Measurements from ENCODE around the gene HSPE1.

The HSPE1 gene

DNA sequence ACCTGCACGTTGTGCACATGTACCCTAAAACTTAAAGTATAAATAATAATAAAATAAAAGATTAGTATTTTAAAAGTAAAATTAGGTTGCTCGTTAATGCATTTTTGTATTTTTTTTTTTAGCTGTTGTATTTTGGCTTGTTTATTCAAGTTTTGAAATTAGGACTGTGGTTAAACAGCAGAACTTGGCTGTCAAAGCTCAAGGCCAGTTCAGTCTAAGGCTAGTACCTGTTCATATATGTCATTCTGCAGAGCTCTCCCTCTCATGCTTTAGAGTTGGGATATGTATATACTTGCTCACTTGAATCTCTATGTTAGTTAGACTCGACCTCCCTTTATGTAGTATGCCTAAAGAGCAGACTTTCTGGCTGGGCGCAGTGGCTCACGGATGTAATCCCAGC lies 48.4 kb downstream of the HSPE1 start:
- no peak for TF ChIP-seq CTCF (IDR thresholded peaks at IDR 0.05)
